Loucy (cell line): ENCODE results near the gene NPC1.

ENCODE experiments used
- H2AFZ ChIP-seq: fragments of 200-600 bp; sonication (generic); 2 replicates; pipeline ENCODE4 v1.6.0; 2016; ENCODE audit warnings: antibody characterized with exemption, mild to moderate bottlenecking, low read length, moderate library complexity
- H3F3A ChIP-seq: fragments of 200-600 bp; 2 replicates; pipeline ENCODE4 v1.6.0; 2016; ENCODE audit warnings: antibody characterized with exemption, low read depth, mild to moderate bottlenecking
- H3K27me3 ChIP-seq: fragments of 200-600 bp; sonication (generic); 2 replicates; pipeline ENCODE4 v1.6.1; 2014; ENCODE audit warnings: low read length, mild to moderate bottlenecking; ENCODE audit not compliant: insufficient read depth, poor library complexity, severe bottlenecking
- H3K36me3 ChIP-seq: fragments of 200-600 bp; sonication (generic); 2 replicates; pipeline ENCODE4 v1.6.1; 2016; ENCODE audit warnings: low read length; ENCODE audit not compliant: insufficient read depth
- H3K4me1 ChIP-seq: fragments of 200-600 bp; sonication (generic); 2 replicates; pipeline ENCODE4 v1.5.1; 2014; ENCODE audit warnings: low read length, mild to moderate bottlenecking; ENCODE audit not compliant: insufficient read depth, poor library complexity, severe bottlenecking
- H3K4me2 ChIP-seq: fragments of 200-600 bp; sonication (generic); 2 replicates; pipeline ENCODE4 v1.6.0; 2014; ENCODE audit warnings: antibody characterized with exemption, low read length, low read depth, mild to moderate bottlenecking; ENCODE audit not compliant: poor library complexity, severe bottlenecking
- H3K4me3 ChIP-seq: fragments of 200-600 bp; sonication (generic); 2 replicates; pipeline ENCODE4 v1.5.1; 2014; ENCODE audit warnings: low read length, mild to moderate bottlenecking, mixed read lengths; ENCODE audit not compliant: poor library complexity, severe bottlenecking
- H3K79me2 ChIP-seq: fragments of 200-600 bp; sonication (generic); 2 replicates; pipeline ENCODE4 v1.6.1; 2014; ENCODE audit warnings: low read length; ENCODE audit not compliant: insufficient read depth
- H3K9ac ChIP-seq: fragments of 200-600 bp; sonication (generic); 2 replicates; pipeline ENCODE4 v1.6.0; 2014; ENCODE audit warnings: mild to moderate bottlenecking, low read depth, low read length, moderate library complexity; ENCODE audit not compliant: poor library complexity, severe bottlenecking
- H3K9me2 ChIP-seq: fragments of 200-600 bp; sonication (generic); replicated peaks from 2 replicates; pipeline ENCODE4 v1.6.1; 2016; ENCODE audit warnings: low read depth, low read length, mixed read lengths
- H3K9me3 ChIP-seq: fragments of 200-600 bp; sonication (generic); 2 replicates; pipeline ENCODE4 v1.6.1; 2014; ENCODE audit warnings: mild to moderate bottlenecking, antibody characterized with exemption, low read length, low read depth; ENCODE audit not compliant: insufficient read depth
- H4K20me1 ChIP-seq: fragments of 200-600 bp; sonication (generic); 2 replicates; pipeline ENCODE4 v1.6.0; 2014; ENCODE audit warnings: antibody characterized with exemption, low read length, mild to moderate bottlenecking; ENCODE audit not compliant: insufficient read depth, poor library complexity, severe bottlenecking
- EZH2phosphoT487 ChIP-seq: fragments of 200-600 bp; IDR thresholded peaks from 2 replicates; pipeline ENCODE4 v1.6.1; 2018; ENCODE audit warnings: antibody characterized with exemption, mild to moderate bottlenecking, moderate library complexity, borderline replicate concordance
- TF ChIP-seq, protein P1 (sequence below): fragments of 200-600 bp; sonication (generic); conservative IDR thresholded peaks from 2 replicates; pipeline ENCODE4 v1.5.1; 2014; ENCODE audit warnings: mild to moderate bottlenecking, antibody characterized with exemption, low read length

NPC1 gene

DNA sequence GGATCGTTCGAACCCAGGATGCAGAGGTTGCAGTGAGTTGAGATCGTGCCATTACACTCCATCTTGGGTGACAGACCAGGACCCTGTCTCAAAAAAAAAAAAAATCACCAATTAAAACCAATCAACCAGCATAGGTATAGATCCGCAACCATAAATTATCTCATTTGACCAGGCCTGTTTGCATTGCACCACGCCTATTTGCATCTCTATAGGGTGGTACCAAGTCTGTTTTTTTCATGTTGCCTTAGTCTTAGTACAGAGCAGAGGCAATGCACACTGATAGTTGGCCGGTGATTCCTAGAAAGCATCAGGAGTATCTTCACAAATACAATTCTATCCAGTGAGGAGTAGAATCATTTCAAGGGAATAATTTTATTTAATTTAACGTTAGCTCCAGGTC, 9.3 kb upstream of the NPC1 start:
- no peaks in the 10 kb centered on the region for H3K9me3 ChIP-seq
- H3K27me3 ChIP-seq, result no peaks in the 10 kb centered on the region
- H3F3A ChIP-seq, result no peaks in the 10 kb centered on the region
- H3K4me3 ChIP-seq, result no peak overlapping the region
- H4K20me1 ChIP-seq, result no peaks in the 10 kb centered on the region
- no peaks in the 10 kb centered on the region for H3K4me1 ChIP-seq
- TF ChIP-seq EZH2phosphoT487, result no peak
- TF ChIP-seq, protein P1, sequence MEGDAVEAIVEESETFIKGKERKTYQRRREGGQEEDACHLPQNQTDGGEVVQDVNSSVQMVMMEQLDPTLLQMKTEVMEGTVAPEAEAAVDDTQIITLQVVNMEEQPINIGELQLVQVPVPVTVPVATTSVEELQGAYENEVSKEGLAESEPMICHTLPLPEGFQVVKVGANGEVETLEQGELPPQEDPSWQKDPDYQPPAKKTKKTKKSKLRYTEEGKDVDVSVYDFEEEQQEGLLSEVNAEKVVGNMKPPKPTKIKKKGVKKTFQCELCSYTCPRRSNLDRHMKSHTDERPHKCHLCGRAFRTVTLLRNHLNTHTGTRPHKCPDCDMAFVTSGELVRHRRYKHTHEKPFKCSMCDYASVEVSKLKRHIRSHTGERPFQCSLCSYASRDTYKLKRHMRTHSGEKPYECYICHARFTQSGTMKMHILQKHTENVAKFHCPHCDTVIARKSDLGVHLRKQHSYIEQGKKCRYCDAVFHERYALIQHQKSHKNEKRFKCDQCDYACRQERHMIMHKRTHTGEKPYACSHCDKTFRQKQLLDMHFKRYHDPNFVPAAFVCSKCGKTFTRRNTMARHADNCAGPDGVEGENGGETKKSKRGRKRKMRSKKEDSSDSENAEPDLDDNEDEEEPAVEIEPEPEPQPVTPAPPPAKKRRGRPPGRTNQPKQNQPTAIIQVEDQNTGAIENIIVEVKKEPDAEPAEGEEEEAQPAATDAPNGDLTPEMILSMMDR, result no peak
- no peaks in the 10 kb centered on the region for H3K36me3 ChIP-seq
- H2AFZ ChIP-seq, result no peak overlapping the region
- no peaks in the 10 kb centered on the region for H3K79me2 ChIP-seq
- no peaks in the 10 kb centered on the region for H3K9me2 ChIP-seq
- no peak overlapping the region for H3K4me2 ChIP-seq
- no peak overlapping the region for H3K9ac ChIP-seq

DNA sequence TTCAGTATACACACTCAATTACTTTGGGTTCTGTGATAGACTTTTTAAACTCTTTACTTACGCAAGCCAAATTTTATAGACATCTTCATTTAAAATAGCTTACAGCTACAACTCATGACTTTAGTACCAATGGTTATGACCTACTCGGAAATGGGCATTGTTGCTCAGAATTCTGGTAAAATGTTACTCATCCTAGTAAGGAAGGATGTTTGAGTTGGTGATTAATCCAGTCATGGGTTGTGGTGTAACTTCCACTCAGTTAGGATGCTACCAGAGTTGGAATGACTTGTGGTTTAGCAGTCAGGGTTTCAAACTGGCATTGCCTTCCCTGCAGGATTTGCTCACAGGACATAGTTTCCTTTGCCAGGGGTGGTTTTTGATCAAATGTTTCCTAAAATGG, 7.4 kb upstream of the NPC1 start:
- no peaks in the 10 kb centered on the region for H3K4me1 ChIP-seq
- H3K9me3 ChIP-seq, result no peaks in the 10 kb centered on the region
- no peak overlapping the region for H2AFZ ChIP-seq
- no peaks in the 10 kb centered on the region for H3K9me2 ChIP-seq
- H4K20me1 ChIP-seq, result no peaks in the 10 kb centered on the region
- no peaks in the 10 kb centered on the region for H3F3A ChIP-seq
- no peaks in the 10 kb centered on the region for H3K79me2 ChIP-seq
- H3K4me3 ChIP-seq, result no peak overlapping the region
- H3K9ac ChIP-seq, result no peak overlapping the region
- no peaks in the 10 kb centered on the region for H3K27me3 ChIP-seq
- TF ChIP-seq, protein P1, result no peak
- no peak for TF ChIP-seq EZH2phosphoT487
- no peaks in the 10 kb centered on the region for H3K36me3 ChIP-seq
- no peak overlapping the region for H3K4me2 ChIP-seq

DNA sequence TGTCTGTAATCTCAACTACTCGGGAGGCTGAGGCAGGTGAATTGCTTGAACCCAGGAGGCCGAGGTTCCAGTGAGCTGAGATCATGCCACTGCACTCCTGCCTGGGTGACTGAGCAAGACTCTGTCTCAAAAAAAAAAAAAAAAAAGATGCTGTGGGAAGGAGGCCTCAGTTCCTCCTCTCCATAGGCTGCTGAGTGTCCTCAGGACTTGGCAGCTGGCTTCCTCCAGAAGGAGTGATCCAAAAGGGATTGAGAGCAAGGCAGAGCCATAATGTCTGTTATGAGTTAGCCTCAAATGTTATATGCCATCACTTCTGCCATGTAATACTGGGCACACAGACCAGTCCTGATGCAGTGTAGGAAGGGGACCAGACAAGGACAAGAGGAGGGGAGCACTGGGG, 6.6 kb upstream of the NPC1 start:
- H3K79me2 ChIP-seq, result no peaks in the 10 kb centered on the region
- no peak overlapping the region for H3K9ac ChIP-seq
- no peak overlapping the region for H3K4me3 ChIP-seq
- H3F3A ChIP-seq, result no peaks in the 10 kb centered on the region
- no peaks in the 10 kb centered on the region for H3K9me2 ChIP-seq
- no peaks in the 10 kb centered on the region for H3K27me3 ChIP-seq
- TF ChIP-seq, protein P1, result no peak
- TF ChIP-seq EZH2phosphoT487, result no peak
- no peaks in the 10 kb centered on the region for H3K9me3 ChIP-seq
- H3K36me3 ChIP-seq, result no peaks in the 10 kb centered on the region
- H3K4me2 ChIP-seq, result no peak overlapping the region
- no peak overlapping the region for H2AFZ ChIP-seq
- H4K20me1 ChIP-seq, result no peaks in the 10 kb centered on the region
- H3K4me1 ChIP-seq, result no peaks in the 10 kb centered on the region
